Measurements from ENCODE around the gene RBMY1D. TPM values are rescaled to one million over a fixed set of nuclear protein-coding genes. Genes with fewer than 3 reads are reported as not detected.
"Not testable (repeated sequence)": the region's sequence is repeated elsewhere in the genome, so short reads cannot be mapped to it uniquely, and the experiment has no call there.

Gene RBMY1D
- total RNA-seq (2014; rRNA removed; shearing (Covaris generic)): not detected in 2 replicates
- polyA plus RNA-seq (2015; cell fraction: cytosol; rRNA removed): not detected in 2 replicates
- not detected in 2 replicates for polyA plus RNA-seq (2015; cell fraction: nucleus; rRNA removed)

DNA sequence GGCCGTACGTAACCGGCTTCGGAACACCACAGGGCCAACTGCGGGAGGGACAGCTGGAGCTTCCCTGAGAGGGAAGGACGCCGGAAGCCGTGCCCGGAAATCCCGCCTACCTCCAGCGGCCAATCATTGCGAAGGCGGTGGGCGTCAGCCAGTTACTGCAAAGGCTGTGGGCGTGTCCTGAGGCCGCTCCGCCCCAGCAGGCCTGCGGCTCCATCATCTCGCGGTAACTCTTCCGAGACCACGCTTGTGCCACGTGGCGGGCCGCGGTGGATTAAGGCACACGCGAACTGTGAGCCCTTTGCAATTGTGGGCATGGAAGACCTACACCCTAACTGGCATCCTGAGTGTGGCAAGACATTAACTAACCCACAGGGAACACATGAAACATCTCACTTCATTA, at the start of gene RBMY1D:
Gene RBMY1D (minus strand): TSS at position 101 of the 400 bp plus-strand sequence. CDS start 2,013 bp downstream, outside the sequence.
- in situ Hi-C loops (cut with HindIII; ENCODE audit: low pct_unique_long_range_greater_than_20kb, low sequenced_read_pairs); DNase-seq (ENCODE audit: low read depth, low spot score): not testable (repeated sequence)

DNA sequence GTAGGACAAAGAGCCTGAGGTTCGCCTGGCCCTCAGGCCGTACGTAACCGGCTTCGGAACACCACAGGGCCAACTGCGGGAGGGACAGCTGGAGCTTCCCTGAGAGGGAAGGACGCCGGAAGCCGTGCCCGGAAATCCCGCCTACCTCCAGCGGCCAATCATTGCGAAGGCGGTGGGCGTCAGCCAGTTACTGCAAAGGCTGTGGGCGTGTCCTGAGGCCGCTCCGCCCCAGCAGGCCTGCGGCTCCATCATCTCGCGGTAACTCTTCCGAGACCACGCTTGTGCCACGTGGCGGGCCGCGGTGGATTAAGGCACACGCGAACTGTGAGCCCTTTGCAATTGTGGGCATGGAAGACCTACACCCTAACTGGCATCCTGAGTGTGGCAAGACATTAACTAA, 23.6 kb upstream of the RBMY1D start, which contains the start of gene RBMY1E:
Gene RBMY1E (minus strand): TSS at position 101 of the 400 bp plus-strand sequence. CDS start 1,978 bp downstream, outside the sequence.
- DNase-seq (ENCODE audit: low read depth, low spot score); in situ Hi-C loops (cut with HindIII; ENCODE audit: low pct_unique_long_range_greater_than_20kb, low sequenced_read_pairs): not testable (repeated sequence)

DNA sequence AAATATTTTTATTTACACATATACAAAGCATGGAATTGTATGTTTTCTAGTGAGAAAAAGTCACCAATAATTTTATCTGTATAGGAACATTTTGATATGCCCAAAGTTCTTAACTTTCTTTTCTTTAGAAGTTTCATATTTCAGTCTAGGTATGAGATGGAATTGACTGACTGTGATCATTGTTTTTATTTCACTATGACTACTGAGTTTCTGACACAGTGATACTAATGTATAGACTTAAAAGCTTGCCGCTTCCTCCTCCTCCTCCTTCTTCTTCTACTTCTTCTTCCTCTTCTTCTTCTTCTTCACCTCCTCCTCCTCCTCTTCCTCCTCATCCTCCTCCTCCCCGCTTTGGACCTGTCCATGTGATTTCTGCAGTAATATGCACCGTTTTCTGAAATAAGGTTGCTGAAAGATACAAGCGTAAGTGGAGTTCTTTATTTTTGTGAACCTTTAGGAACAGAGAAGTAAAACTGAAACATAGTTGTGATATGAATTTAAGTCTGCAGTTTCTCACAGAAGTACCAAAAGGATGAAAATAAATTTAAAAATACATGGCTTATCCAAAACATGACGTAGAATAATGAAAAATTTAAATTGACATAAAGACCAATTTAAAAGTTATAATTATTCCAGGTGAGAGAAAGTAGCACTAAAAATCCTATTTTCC, 24.8 kb downstream of the RBMY1D start:
- in situ Hi-C loops (cut with HindIII; ENCODE audit: low pct_unique_long_range_greater_than_20kb, low sequenced_read_pairs); DNase-seq (ENCODE audit: low read depth, low spot score): not testable (repeated sequence)

DNA sequence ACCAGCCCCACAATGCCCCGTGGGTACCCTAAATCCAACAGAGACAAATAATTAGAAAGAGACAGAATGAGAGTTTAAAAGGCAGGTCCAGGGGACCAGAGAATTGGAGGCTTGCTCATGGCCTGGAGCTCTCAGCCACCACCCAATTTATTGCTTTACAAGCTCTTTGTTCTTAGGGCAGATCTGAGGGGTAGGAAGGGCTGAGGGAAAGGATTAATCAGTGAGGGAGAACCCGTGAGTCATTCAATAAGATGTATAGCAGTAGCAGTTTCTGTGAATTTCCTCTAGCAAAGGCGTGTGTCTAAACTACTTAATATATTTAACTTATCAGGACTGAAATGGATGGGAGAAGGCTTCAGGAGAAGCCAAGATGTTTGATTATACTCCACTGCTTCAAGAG, 48.8 kb downstream of the RBMY1D start:
- in situ Hi-C loops (cut with HindIII; ENCODE audit: low pct_unique_long_range_greater_than_20kb, low sequenced_read_pairs): no loop called here
- no peak for DNase-seq (ENCODE audit: low read depth, low spot score)

DNA sequence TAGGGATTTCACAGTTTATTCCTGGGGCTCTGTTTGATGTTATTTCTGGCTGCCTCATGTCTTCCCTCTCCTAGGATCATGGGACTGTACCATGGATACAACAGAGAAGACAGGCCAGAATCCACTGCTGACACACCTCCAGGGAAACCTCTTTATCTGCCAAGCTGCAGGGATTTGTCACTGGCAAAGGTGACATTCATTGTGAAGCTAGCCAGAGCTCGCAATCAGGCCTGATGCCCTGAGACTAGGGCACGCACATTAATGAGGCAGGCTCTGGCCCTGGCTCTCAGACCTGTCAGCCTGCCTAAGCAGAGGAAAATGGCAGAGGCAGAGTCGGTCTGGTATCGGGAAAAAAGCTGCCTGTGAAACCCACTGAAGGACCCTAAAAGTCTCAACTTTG, 52.2 kb downstream of the RBMY1D start:
- in situ Hi-C loops (cut with HindIII; ENCODE audit: low pct_unique_long_range_greater_than_20kb, low sequenced_read_pairs): no loop called here
- no peak for DNase-seq (ENCODE audit: low read depth, low spot score)

DNA sequence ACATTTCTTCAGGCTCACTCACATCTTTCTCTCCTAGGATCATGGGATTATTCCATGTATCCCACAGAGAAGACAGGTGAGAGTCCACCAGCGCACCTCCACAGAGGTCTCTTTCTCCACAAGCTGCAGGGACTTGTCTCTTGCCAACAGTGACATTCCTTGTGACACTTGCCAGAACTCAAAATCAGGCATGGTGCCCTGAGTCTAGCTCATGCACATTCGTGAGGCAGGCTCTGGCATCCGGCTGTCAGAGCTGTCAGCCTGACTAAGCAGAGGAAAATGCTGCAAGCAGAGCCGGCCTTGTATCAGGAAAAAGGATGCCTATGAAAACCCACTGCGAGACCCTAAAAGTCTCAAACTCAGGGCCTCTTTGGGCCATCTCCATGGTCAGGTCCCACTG, 54.8 kb downstream of the RBMY1D start:
- no peak for DNase-seq (ENCODE audit: low read depth, low spot score)
- in situ Hi-C loops (cut with HindIII; ENCODE audit: low pct_unique_long_range_greater_than_20kb, low sequenced_read_pairs): no loop called here

DNA sequence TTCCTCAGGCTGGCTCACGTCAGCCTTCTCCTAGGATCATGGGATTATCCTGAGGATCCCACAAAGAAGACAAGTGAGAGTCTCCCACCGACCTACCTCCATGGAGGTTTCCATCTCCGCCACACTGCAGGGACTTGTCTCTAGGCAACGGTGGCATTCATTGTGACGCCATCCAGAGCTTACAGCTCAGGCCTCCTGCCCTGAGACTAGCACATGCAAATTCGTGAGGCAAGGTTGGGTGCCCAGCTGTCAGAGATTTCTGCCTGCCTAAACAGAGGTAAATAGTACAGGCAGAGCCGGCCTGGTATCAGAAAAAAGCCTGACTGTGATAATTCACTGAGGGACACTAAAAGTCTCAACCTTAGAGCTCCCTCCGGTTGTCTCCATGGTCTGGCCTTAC, 58.0 kb downstream of the RBMY1D start:
- in situ Hi-C loops (cut with HindIII; ENCODE audit: low pct_unique_long_range_greater_than_20kb, low sequenced_read_pairs): no loop called here
- no peak for DNase-seq (ENCODE audit: low read depth, low spot score)

DNA sequence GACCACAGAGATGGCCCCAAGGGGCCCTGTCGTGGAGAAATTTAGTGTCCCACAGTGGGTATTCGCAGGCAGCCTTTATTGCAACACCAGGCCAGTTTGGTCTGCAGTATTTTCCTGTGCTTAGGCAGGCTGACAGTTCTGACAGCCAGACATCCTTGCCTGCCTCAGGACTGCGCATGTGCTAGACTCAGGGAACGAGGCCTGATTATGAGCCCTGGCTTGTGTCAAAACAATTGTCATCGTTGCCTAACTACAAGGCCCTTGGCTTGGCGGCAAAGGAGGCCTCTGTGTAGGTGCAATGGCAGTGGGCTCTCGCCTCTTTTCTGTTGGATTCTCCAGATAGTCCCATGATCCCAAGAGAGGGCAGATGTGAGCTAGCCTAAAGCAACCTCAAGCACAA, 59.3 kb downstream of the RBMY1D start:
- no peak for DNase-seq (ENCODE audit: low read depth, low spot score)
- in situ Hi-C loops (cut with HindIII; ENCODE audit: low pct_unique_long_range_greater_than_20kb, low sequenced_read_pairs): no loop called here

Other genes starting within 250 kb of the RBMY1D start
- not detected in 2 replicates for gene RBMY1E, start 23.5 kb upstream of the RBMY1D start, total RNA-seq (2014; rRNA removed; shearing (Covaris generic))